DND-41 (cell line): Measurements from ENCODE around the gene PIGW.

Experiments
- ATAC-seq: fragments of 200-7000 bp; cut with Tn5 transposase; 3 replicates; pipeline ENCODE4 v1.9.1; 2021; ENCODE audit warnings: low read depth; ENCODE audit not compliant: insufficient read depth
- DNase-seq: peaks from one replicate; pipeline ENCODE4 v3.0.0-alpha.2; 2020
- H2AFZ ChIP-seq: 2 replicates; pipeline ENCODE4 v1.6.0; 2012; ENCODE audit warnings: low read depth, low read length
- H3K27ac ChIP-seq: 2 replicates; pipeline ENCODE4 v1.5.1; 2012; ENCODE audit warnings: low read length, inconsistent platforms
- H3K27me3 ChIP-seq: fragments of 200-600 bp; sonication (generic); 2 replicates; pipeline ENCODE4 v1.6.0; 2012; ENCODE audit warnings: low read length, mild to moderate bottlenecking, inconsistent platforms; ENCODE audit not compliant: insufficient read depth, poor library complexity
- H3K36me3 ChIP-seq: 2 replicates; pipeline ENCODE4 v1.5.1; 2012; ENCODE audit warnings: low read length, inconsistent platforms; ENCODE audit not compliant: insufficient read depth
- H3K4me1 ChIP-seq: 2 replicates; pipeline ENCODE4 v1.5.1; 2012; ENCODE audit warnings: mild to moderate bottlenecking, low read length; ENCODE audit not compliant: insufficient read depth
- H3K4me2 ChIP-seq: 2 replicates; pipeline ENCODE4 v1.6.0; 2012; ENCODE audit warnings: mild to moderate bottlenecking, moderate library complexity, low read length, inconsistent platforms; ENCODE audit not compliant: insufficient read depth
- H3K4me3 ChIP-seq, 2 experiments: fragments of 200-600 bp in 1 of 2; shearing (Covaris generic) in 1 of 2; 2 replicates each; pipeline ENCODE4 v1.5.1; 2012 to 2016; ENCODE audit warnings: inconsistent platforms in 2 of 2, low read length in 2 of 2, mild to moderate bottlenecking in 2 of 2, low read depth in 1 of 2, moderate library complexity in 1 of 2
- H3K79me2 ChIP-seq: 2 replicates; pipeline ENCODE4 v1.6.0; 2012; ENCODE audit warnings: low read length, inconsistent platforms; ENCODE audit not compliant: insufficient read depth
- H3K9ac ChIP-seq: 2 replicates; pipeline ENCODE4 v1.6.0; 2012; ENCODE audit warnings: low read depth, mild to moderate bottlenecking, inconsistent platforms, low read length, moderate library complexity
- H3K9me3 ChIP-seq: 2 replicates; pipeline ENCODE4 v1.5.1; 2012; ENCODE audit warnings: low read length, moderate library complexity, mild to moderate bottlenecking, inconsistent platforms; ENCODE audit not compliant: insufficient read depth, severe bottlenecking
- H4K20me1 ChIP-seq: 2 replicates; pipeline ENCODE4 v1.6.0; 2012; ENCODE audit warnings: low read length; ENCODE audit not compliant: insufficient read depth
- CTCF ChIP-seq: IDR thresholded peaks from 2 replicates; pipeline ENCODE4 v1.5.1; 2012; ENCODE audit warnings: borderline replicate concordance, low read length, moderate library complexity, mild to moderate bottlenecking; ENCODE audit not compliant: poor library complexity, severe bottlenecking; ENCODE audit errors: extremely low read depth
- EZH2 ChIP-seq: IDR thresholded peaks from 3 replicates; pipeline ENCODE4 v1.6.1; 2012; ENCODE audit warnings: borderline replicate concordance, low read depth, mild to moderate bottlenecking, moderate library complexity, low read length, inconsistent platforms; ENCODE audit not compliant: severe bottlenecking

Gene PIGW

GRCh38 chr17:36523113-36523512 is 11.7 kb upstream of the PIGW start:
- H3K36me3 ChIP-seq = peaks cover 78% of the 10 kb centered on the region
- DNase-seq = no peak
- H2AFZ ChIP-seq = no peak overlapping the region
- no peaks in the 10 kb centered on the region for H3K27me3 ChIP-seq
- no peak for ATAC-seq
- no peak overlapping the region for H3K9ac ChIP-seq
- TF ChIP-seq CTCF (no peak), EZH2 (no peak)
- H3K4me2 ChIP-seq = no peak overlapping the region
- H3K4me1 ChIP-seq = no peaks in the 10 kb centered on the region
- peaks cover 5% of the 10 kb centered on the region for H4K20me1 ChIP-seq
- H3K4me3 ChIP-seq = no peak overlapping the region
- no peak overlapping the region; the same call in 1 of the 2 replicates for H3K27ac ChIP-seq
- peaks cover 9% of the 10 kb centered on the region for H3K79me2 ChIP-seq
- no peaks in the 10 kb centered on the region for H3K9me3 ChIP-seq

- DNase-seq (no peak), ATAC-seq (no peak)
- Histone ChIP-seq H3K9ac (no peak overlapping the region), H3K79me2 (peaks cover 15% of the 10 kb centered on the region), H3K36me3 (peaks cover 80% of the 10 kb centered on the region), H3K9me3 (no peaks in the 10 kb centered on the region), H4K20me1 (peaks cover 5% of the 10 kb centered on the region), H3K27me3 (no peaks in the 10 kb centered on the region), H3K4me3 (no peak overlapping the region), H3K27ac (no peak overlapping the region), H3K4me2 (no peak overlapping the region), H2AFZ (no peak overlapping the region), H3K4me1 (no peaks in the 10 kb centered on the region)
- TF ChIP-seq EZH2 (no peak), CTCF (no peak)
These were observed 10.3 kb upstream of the PIGW start for GRCh38 chr17:36524428-36524876.

DNA sequence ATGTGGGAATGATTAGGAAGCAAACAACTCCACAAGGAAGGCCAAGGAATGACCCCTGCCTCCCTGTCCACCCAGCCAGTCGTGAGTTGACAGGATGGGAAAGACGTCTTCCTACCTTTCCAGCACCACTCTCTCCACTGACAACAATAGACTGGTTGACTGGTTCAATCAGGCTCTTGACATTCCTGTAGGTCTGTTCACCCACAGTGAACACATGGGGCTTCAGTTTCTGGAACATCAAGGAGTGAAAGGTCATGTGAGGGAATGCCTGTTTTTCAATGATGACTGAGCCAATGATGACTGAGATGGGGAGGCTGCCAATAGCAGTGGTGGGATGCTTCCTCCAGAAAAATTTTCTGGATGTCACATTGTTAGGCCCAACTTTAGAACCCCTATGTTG is 9.7 kb upstream of the PIGW start:
- H3K4me2 ChIP-seq = no peak overlapping the region
- H4K20me1 ChIP-seq = peaks cover 5% of the 10 kb centered on the region
- peaks cover 81% of the 10 kb centered on the region for H3K36me3 ChIP-seq
- no peak for ATAC-seq
- no peaks in the 10 kb centered on the region for H3K9me3 ChIP-seq
- no peak for DNase-seq
- H3K4me3 ChIP-seq = no peak overlapping the region
- H3K79me2 ChIP-seq = peaks cover 15% of the 10 kb centered on the region
- TF ChIP-seq CTCF = no peak
- no peak for TF ChIP-seq EZH2
- no peak overlapping the region for H2AFZ ChIP-seq
- no peak overlapping the region for H3K9ac ChIP-seq
- H3K4me1 ChIP-seq = no peaks in the 10 kb centered on the region
- H3K27me3 ChIP-seq = no peaks in the 10 kb centered on the region
- no peak overlapping the region for H3K27ac ChIP-seq

DNA sequence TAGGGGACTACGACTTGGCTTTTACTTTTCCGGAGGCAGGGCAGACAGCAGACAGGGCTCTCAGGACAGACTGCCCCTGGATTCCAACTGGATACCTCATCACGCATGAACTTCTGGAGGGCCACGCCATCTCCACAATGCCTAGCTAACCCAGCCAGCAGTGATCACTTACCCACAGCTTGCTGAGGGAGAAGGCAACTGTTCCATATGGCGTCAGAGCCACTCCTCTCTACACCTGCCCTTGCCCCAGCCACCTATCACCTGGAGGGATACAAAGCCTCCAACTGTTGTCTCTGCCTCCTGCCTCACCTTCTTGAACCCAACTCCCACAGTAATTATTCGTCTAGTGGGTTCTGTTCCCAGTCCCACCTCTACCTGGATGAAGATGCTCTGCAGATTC is 8.9 kb upstream of the PIGW start:
- peaks cover 75% of the 10 kb centered on the region for H3K36me3 ChIP-seq
- no peak overlapping the region for H3K4me3 ChIP-seq
- TF ChIP-seq CTCF (no peak), EZH2 (no peak)
- H2AFZ ChIP-seq = no peak overlapping the region
- H3K27me3 ChIP-seq = no peaks in the 10 kb centered on the region
- ATAC-seq (no peak), DNase-seq (peak; percentile 1)
- H3K9ac ChIP-seq = no peak overlapping the region
- H3K4me2 ChIP-seq = no peak overlapping the region
- no peaks in the 10 kb centered on the region for H3K4me1 ChIP-seq
- H4K20me1 ChIP-seq = peaks cover 5% of the 10 kb centered on the region
- H3K27ac ChIP-seq = no peak overlapping the region
- H3K79me2 ChIP-seq = peaks cover 14% of the 10 kb centered on the region
- H3K9me3 ChIP-seq = no peaks in the 10 kb centered on the region
